Panc1 (cell line): Measurements from ENCODE around the gene NOL4L. TPM values are rescaled to one million over a fixed set of nuclear protein-coding genes. Genes with fewer than 3 reads are reported as not detected.

Experiments used
- ATAC-seq: fragments of 200-7000 bp; cut with Tn5 transposase; 2 replicates; pipeline ENCODE4 v1.9.1; 2020; ENCODE audit warnings: mild to moderate bottlenecking, moderate library complexity
- BruUV-seq: library from RNA; stranded (reverse); fragments of 400-500 nt; replicated peaks from 2 replicates; lab custom pipeline; 2021; lab: Mats Ljungman, UMichigan
- CTCF ChIA-PET: fragments of 300-600 bp; sonication (Branson Sonifier 250); formaldehyde crosslinking; loops from one replicate; lab custom pipeline; 2022; ENCODE audit warnings: antibody characterized with exemption; lab: Charles Lee
- POLR2A ChIA-PET: fragments of 300-600 bp; sonication (Branson Sonifier 250); formaldehyde crosslinking; loops from one replicate; lab custom pipeline; 2022; ENCODE audit warnings: antibody characterized with exemption; lab: Charles Lee
- DNase-seq: peaks from one replicate; pipeline ENCODE4 v3.0.0-alpha.2; 2010; ENCODE audit warnings: low read depth, low spot score
- H3K27ac ChIP-seq: 2 replicates; pipeline ENCODE4 v1.5.1; 2011; ENCODE audit warnings: mild to moderate bottlenecking, low read length, inconsistent platforms
- H3K27me3 ChIP-seq: fragments of 200-500 bp; sonication (Bioruptor generic); 2 replicates; pipeline ENCODE4 v1.6.0; 2014; ENCODE audit warnings: low read length, inconsistent platforms; ENCODE audit not compliant: control insufficient read depth, insufficient read depth
- H3K36me3 ChIP-seq: fragments of 200-500 bp; sonication (Bioruptor generic); 2 replicates; pipeline ENCODE4 v1.5.1; 2014; ENCODE audit warnings: inconsistent platforms, mild to moderate bottlenecking, low read length, moderate library complexity; ENCODE audit not compliant: control insufficient read depth, insufficient read depth
- H3K4me1 ChIP-seq: 2 replicates; pipeline ENCODE4 v1.5.1; 2011; ENCODE audit warnings: inconsistent platforms, mild to moderate bottlenecking, low read length, moderate library complexity; ENCODE audit not compliant: control insufficient read depth, insufficient read depth
- H3K4me3 ChIP-seq, 2 experiments: 2 replicates each; pipeline ENCODE4 v1.5.1; 2011 to 2012; ENCODE audit warnings: low read depth in 2 of 2, low read length in 2 of 2, mild to moderate bottlenecking in 2 of 2, inconsistent platforms in 1 of 2, moderate library complexity in 1 of 2
- H3K9me3 ChIP-seq: fragments of 200-500 bp; sonication (Bioruptor generic); 2 replicates; pipeline ENCODE4 v1.5.1; 2014; ENCODE audit warnings: low read depth, mild to moderate bottlenecking, inconsistent platforms, low read length, moderate library complexity; ENCODE audit not compliant: control insufficient read depth, insufficient read depth
- CTCF ChIP-seq: fragments of 450-650 bp; IDR thresholded peaks from 2 replicates; pipeline ENCODE4 v1.5.1; 2017; ENCODE audit warnings: mild to moderate bottlenecking
- POLR2AphosphoS5 ChIP-seq: IDR thresholded peaks from 2 replicates; pipeline ENCODE4 v1.6.1; 2012; ENCODE audit warnings: mild to moderate bottlenecking, low read depth, low read length, moderate library complexity
- REST ChIP-seq, 2 experiments: IDR thresholded peaks; 2 replicates each; pipeline ENCODE4 v1.6.1; 2011 to 2012; ENCODE audit warnings: low read depth in 2 of 2, control low read depth in 1 of 2, low read length in 1 of 2, mild to moderate bottlenecking in 1 of 2, moderate library complexity in 1 of 2; ENCODE audit not compliant: insufficient read depth in 1 of 2
- SIN3A ChIP-seq: IDR thresholded peaks from 2 replicates; pipeline ENCODE4 v1.6.1; 2012; ENCODE audit warnings: low read depth, mild to moderate bottlenecking, low read length, moderate library complexity, borderline replicate concordance; ENCODE audit not compliant: insufficient read depth
- TCF7L2 ChIP-seq: IDR thresholded peaks from 2 replicates; pipeline ENCODE4 v1.6.1; 2011; ENCODE audit warnings: mild to moderate bottlenecking, low read depth, low read length, inconsistent platforms
- in situ Hi-C: cut with HindIII; loops from 2 replicates; pipeline ENCODE4 v1.10.0; 2016; ENCODE audit warnings: low sequenced_read_pairs, low pct_unique_long_range_greater_than_20kb
- intact Hi-C: fragments of 100-400 bp; cut with micrococcal nuclease; formaldehyde crosslinking; loops from one replicate; pipeline ENCODE4 v1.10.0; 2022; ENCODE audit not compliant: unreplicated experiment
- total RNA-seq: library from RNA; stranded (reverse); gene quantifications from one replicate; pipeline ENCODE4 v1.2.1, GENCODE V29; 2021; ENCODE audit not compliant: unreplicated experiment

NOL4L gene
- total RNA-seq, 1 experiment from 2014 or later = 21.6 TPM

DNA sequence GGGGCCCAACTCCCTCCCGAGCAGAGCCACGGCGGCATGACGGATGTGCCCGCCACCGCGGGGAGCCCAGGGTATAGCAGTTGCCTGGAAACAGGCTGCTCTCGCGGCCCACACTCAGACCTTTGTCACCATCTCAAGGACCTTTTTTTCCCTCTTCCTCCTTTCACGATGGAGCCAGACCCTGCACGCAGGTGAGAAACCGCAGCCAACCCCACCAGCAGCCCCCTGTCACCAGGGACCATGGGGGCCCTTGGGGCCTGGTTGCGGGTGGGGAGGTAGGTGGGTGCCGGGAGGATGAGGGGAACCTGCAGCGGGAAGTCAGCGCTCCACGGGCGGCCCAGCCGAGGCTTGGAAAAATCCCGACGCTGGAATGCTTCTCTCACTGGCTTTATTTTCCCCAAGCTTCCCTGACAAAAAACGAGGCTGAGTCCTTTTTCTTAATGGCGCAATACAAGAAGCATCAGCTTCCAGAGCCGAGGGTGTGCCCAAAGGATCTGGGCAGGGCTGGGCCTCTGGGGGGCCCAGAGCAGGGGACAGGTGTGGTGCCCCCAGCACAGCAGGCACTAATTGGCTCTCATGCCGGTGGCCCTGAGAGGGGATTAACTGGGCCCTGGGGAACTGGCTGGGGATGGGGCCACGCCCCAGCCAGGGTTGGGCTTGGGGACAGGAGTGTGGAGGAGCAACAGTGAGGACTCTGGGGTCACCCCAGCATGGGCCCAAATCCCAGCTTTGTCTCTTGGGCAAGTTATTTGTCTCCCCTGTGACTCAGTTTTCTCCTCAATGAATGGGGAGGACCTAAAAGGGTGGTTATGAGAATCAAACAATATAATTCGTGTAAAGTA, 23.9 kb downstream of the NOL4L start:
- in situ Hi-C loops = no loop called here
- no peak for ATAC-seq
- H3K27ac ChIP-seq = no peak overlapping the region
- no peak for TF ChIP-seq CTCF
- no peak for TF ChIP-seq POLR2AphosphoS5
- no peak for TF ChIP-seq REST (IDR thresholded peaks at IDR 0.05; ENCODE audit: insufficient read depth in 1 of 2, low read depth in 2 of 2, low read length in 1 of 2)
- TF ChIP-seq SIN3A = no peak
- TF ChIP-seq TCF7L2 = no peak
- H3K27me3 ChIP-seq = no peaks in the 10 kb centered on the region
- ChIA-PET POLR2A (no interaction called here), CTCF (no interaction called here)
- no peaks in the 10 kb centered on the region for H3K9me3 ChIP-seq
- H3K4me3 ChIP-seq = no peak overlapping the region
- BruUV-seq = no TSS peak
- intact Hi-C loops = no loop called here
- no peak for DNase-seq
- H3K36me3 ChIP-seq = no peaks in the 10 kb centered on the region
- no peaks in the 10 kb centered on the region; the same call in 1 of the 2 replicates for H3K4me1 ChIP-seq

DNA sequence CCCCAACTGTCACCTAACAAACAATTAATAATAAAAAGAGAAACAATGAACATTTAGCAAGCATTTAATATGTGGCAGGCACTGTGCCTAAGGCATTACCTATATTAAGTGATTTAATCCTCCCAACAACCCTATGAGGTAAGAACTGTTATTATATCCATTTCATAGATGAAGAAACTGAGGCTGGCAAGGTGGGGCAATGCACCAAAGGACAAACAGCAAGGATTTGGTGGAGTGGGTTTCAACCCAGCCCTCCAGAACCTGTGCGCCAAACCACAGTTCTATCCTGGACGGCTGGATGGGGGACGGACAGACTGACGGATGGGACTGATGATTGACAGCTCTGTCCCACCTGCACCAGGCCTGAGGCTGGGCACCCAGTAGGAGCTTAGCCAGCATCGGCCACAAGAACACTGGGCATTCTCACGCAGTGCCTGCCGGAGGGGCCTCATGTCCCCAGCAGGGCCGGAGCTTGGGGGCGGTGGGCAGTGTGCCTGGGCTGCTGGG, 24.6 kb downstream of the NOL4L start:
- DNase-seq (no peak), ATAC-seq (no peak)
- no TSS peak for BruUV-seq
- in situ Hi-C loops = no loop called here
- no peak for TF ChIP-seq POLR2AphosphoS5
- TF ChIP-seq CTCF = no peak
- no peak for TF ChIP-seq REST (IDR thresholded peaks at IDR 0.05; ENCODE audit: insufficient read depth in 1 of 2, low read depth in 2 of 2, low read length in 1 of 2)
- no peak for TF ChIP-seq SIN3A
- TF ChIP-seq TCF7L2 = no peak
- no peak overlapping the region for H3K27ac ChIP-seq
- CTCF ChIA-PET = no interaction called here
- H3K4me1 ChIP-seq = no peaks in the 10 kb centered on the region; the same call in 1 of the 2 replicates
- no peaks in the 10 kb centered on the region for H3K36me3 ChIP-seq
- POLR2A ChIA-PET = no interaction called here
- H3K27me3 ChIP-seq = no peaks in the 10 kb centered on the region
- no peak overlapping the region for H3K4me3 ChIP-seq
- intact Hi-C loops = no loop called here
- no peaks in the 10 kb centered on the region for H3K9me3 ChIP-seq
